ENCODE data around the gene FMNL3. TPM values are rescaled to one million over a fixed set of nuclear protein-coding genes. Genes with fewer than 3 reads are reported as not detected.

FMNL3 gene
- polyA plus RNA-seq, 1 of the 3 experiments (the other 2 are of a cell fraction), result 10.2 TPM

DNA sequence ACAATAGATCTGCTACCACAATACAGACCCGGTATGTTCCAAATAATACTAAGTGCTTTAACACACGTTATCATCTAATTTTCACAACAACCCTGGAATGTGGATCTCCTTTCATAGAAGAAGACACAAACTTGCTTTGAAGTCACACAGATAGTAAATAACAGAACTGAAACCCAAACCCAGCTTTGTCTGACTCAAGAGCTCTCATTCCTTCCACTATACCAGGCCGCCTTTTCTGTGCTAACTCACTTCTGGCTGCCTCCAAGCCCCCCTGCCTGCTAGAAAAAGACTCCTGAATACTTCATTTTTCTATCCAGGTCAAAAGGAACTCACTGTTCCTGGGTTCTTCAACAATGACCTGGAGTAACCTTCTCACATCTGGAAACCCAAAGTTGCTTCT lies 46.0 kb downstream of the FMNL3 start:
- no peaks in the 10 kb centered on the region for H3K9me3 ChIP-seq
- no peak overlapping the region for H3K4me2 ChIP-seq
- H3K79me2 ChIP-seq (ENCODE audit: insufficient read depth), result peaks cover 39% of the 10 kb centered on the region; the same call in 1 of the 2 replicates
- H3F3A ChIP-seq (replicated peaks; ENCODE audit: insufficient read depth), result peaks cover 19% of the 10 kb centered on the region
- H3K36me3 ChIP-seq (replicated peaks in 1 of 2; ENCODE audit: control insufficient read depth in 1 of 2, insufficient read depth in 2 of 2, low read length in 1 of 2), result peaks cover 20 to 22% of the 10 kb centered on the region in 2 experiments
- 91% methylated on average over 3 of the region's 3 CpGs for WGBS (ENCODE audit: low lambda C conversion rate)
- no peak for TF ChIP-seq FOXM1 (IDR thresholded peaks at IDR 0.05; ENCODE audit: low read depth)
- TF ChIP-seq SMC3 (IDR thresholded peaks at IDR 0.05; ENCODE audit: low read depth, low read length), result no peak
- TF ChIP-seq YY1 (IDR thresholded peaks at IDR 0.05; ENCODE audit: low read depth), result no peak
- TF ChIP-seq MXI1 (IDR thresholded peaks at IDR 0.05; ENCODE audit: low read depth, low read length), result no peak
- no peak for TF ChIP-seq GABPA (IDR thresholded peaks at IDR 0.05; ENCODE audit: low read depth)
- TF ChIP-seq EZH2phosphoT487 (IDR thresholded peaks at IDR 0.05; ENCODE audit: borderline replicate concordance, low read depth), result no peak
- TF ChIP-seq, protein P1, sequence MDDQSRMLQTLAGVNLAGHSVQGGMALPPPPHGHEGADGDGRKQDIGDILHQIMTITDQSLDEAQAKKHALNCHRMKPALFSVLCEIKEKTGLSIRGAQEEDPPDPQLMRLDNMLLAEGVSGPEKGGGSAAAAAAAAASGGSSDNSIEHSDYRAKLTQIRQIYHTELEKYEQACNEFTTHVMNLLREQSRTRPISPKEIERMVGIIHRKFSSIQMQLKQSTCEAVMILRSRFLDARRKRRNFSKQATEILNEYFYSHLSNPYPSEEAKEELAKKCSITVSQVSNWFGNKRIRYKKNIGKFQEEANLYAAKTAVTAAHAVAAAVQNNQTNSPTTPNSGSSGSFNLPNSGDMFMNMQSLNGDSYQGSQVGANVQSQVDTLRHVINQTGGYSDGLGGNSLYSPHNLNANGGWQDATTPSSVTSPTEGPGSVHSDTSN (IDR thresholded peaks at IDR 0.05), result no peak
- CTCF ChIA-PET, result interaction anchor here (1.7 to 30.5 kb wide), 2 partner anchors 13 to 51 kb away, joined by 3 to 590 read pairs; partner anchors contain the start of gene FMNL3
- no peak overlapping the region for H3K9ac ChIP-seq
- H4K20me1 ChIP-seq (ENCODE audit: insufficient read depth), result no peaks in the 10 kb centered on the region
- H3K4me1 ChIP-seq (ENCODE audit: control insufficient read depth in 1 of 2, insufficient read depth in 2 of 2, low read depth in 1 of 2, low read length in 1 of 2), result peaks cover 20 to 21% of the 10 kb centered on the region in 2 experiments; a peak in 3 of 4 replicates
- no peak overlapping the region for H2AFZ ChIP-seq (ENCODE audit: low read depth)
- POLR2A ChIA-PET, result no interaction called here
- no peak overlapping the region for H3K4me3 ChIP-seq (ENCODE audit: low read depth in 2 of 2, low read length in 1 of 2)
- no peak overlapping the region for H3K27ac ChIP-seq (ENCODE audit: low read depth in 2 of 2, low read length in 1 of 2)
- H3K27me3 ChIP-seq (ENCODE audit: insufficient read depth), result no peaks in the 10 kb centered on the region
- DNase-seq, result no peak
- H3K9me2 ChIP-seq, result no peaks in the 10 kb centered on the region

DNA sequence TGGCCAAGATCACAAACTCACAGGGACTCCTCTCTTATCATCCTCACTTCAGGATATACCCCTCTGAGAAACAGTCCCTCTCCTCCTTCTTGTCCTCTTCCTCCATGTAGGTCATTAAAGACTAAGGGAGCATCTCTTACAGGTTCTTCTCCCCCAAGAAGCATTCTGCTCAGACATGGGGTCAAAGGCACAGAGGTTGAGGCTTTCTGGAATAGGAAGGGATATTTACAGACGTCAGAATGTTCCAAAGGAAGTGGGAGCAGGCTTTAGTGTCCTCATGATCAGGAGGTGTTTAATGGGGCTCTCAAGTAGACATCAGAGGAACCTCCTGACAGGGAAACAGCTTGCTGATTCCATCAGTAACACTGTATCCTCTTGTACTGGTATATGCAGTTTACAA lies 47.5 kb downstream of the FMNL3 start:
- no peak for DNase-seq
- Histone ChIP-seq H4K20me1 (ENCODE audit: insufficient read depth) (no peaks in the 10 kb centered on the region), H3K4me1 (ENCODE audit: control insufficient read depth in 1 of 2, insufficient read depth in 2 of 2, low read depth in 1 of 2, low read length in 1 of 2) (peaks cover 19 to 21% of the 10 kb centered on the region in 2 experiments; a peak in 3 of 4 replicates), H3K79me2 (ENCODE audit: insufficient read depth) (peaks cover 33% of the 10 kb centered on the region; the same call in 1 of the 2 replicates), H3K4me2 (no peak overlapping the region), H3K36me3 (replicated peaks in 1 of 2; ENCODE audit: control insufficient read depth in 1 of 2, insufficient read depth in 2 of 2, low read length in 1 of 2) (peaks cover 21 to 24% of the 10 kb centered on the region in 2 experiments), H3K9ac (no peak overlapping the region), H3K27me3 (ENCODE audit: insufficient read depth) (no peaks in the 10 kb centered on the region), H2AFZ (ENCODE audit: low read depth) (no peak overlapping the region), H3K27ac (ENCODE audit: low read depth in 2 of 2, low read length in 1 of 2) (no peak overlapping the region), H3K4me3 (ENCODE audit: low read depth in 2 of 2, low read length in 1 of 2) (no peak overlapping the region), H3K9me3 (no peaks in the 10 kb centered on the region), H3K9me2 (no peaks in the 10 kb centered on the region), H3F3A (replicated peaks; ENCODE audit: insufficient read depth) (peaks cover 19% of the 10 kb centered on the region)
- WGBS (ENCODE audit: low lambda C conversion rate), result 100% methylated on average over 1 of the region's 1 CpG
- ChIA-PET CTCF (interaction anchor here (1.2 to 30.5 kb wide), 3 partner anchors 15 to 102 kb away, joined by 3 to 590 read pairs (median 6); partner anchors contain the start of gene FMNL3), POLR2A (no interaction called here)
- TF ChIP-seq GATA2 (CRISPR knock-in tag; IDR thresholded peaks at IDR 0.05) (no peak), RXRA (IDR thresholded peaks at IDR 0.05; ENCODE audit: borderline replicate concordance, low read depth) (no peak)

DNA sequence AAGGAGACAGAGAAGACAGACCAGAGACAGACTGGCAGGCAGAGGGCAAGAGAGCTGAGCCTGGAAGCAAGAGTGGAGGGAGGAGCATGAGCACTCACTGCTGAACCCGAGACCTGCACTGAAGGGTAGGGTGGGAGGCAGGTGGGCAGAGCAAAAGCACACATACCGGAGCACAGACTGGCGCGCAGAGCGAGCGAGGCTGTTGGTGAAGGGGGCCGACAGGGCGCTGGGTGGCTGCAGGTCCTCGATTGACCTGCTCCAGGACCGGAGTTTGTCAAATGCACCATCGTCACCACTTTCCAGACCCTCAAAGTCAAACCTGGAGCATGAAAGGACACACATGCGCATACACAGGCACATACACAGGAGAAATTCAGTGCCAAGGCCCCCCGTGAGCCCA lies 48.9 kb downstream of the FMNL3 start:
- H3K4me3 ChIP-seq (ENCODE audit: low read depth in 2 of 2, low read length in 1 of 2), result no peak overlapping the region
- peaks cover 22% of the 10 kb centered on the region; the same call in 1 of the 2 replicates for H3K79me2 ChIP-seq (ENCODE audit: insufficient read depth)
- peaks cover 36 to 38% of the 10 kb centered on the region in 2 experiments for H3K36me3 ChIP-seq (replicated peaks in 1 of 2; ENCODE audit: control insufficient read depth in 1 of 2, insufficient read depth in 2 of 2, low read length in 1 of 2)
- H3K9ac ChIP-seq, result no peak overlapping the region
- H3K27ac ChIP-seq (ENCODE audit: low read depth in 2 of 2, low read length in 1 of 2), result no peak overlapping the region
- H3F3A ChIP-seq (replicated peaks; ENCODE audit: insufficient read depth), result peaks cover 7% of the 10 kb centered on the region
- no peaks in the 10 kb centered on the region for H4K20me1 ChIP-seq (ENCODE audit: insufficient read depth)
- WGBS (ENCODE audit: low lambda C conversion rate), result 90% methylated on average over 11 of the region's 13 CpGs
- no peaks in the 10 kb centered on the region for H3K9me3 ChIP-seq
- CTCF ChIA-PET, result interaction anchor here (1.4 to 30.5 kb wide), 2 partner anchors 13 to 54 kb away, joined by 4 to 590 read pairs; partner anchors contain the start of gene FMNL3
- no peak overlapping the region for H2AFZ ChIP-seq (ENCODE audit: low read depth)
- H3K27me3 ChIP-seq (ENCODE audit: insufficient read depth), result no peaks in the 10 kb centered on the region
- no peak for DNase-seq
- peaks cover 10 to 14% of the 10 kb centered on the region in 2 experiments; a peak in 2 of 4 replicates for H3K4me1 ChIP-seq (ENCODE audit: control insufficient read depth in 1 of 2, insufficient read depth in 2 of 2, low read depth in 1 of 2, low read length in 1 of 2)
- no peak overlapping the region for H3K4me2 ChIP-seq
- POLR2A ChIA-PET, result no interaction called here
- no peaks in the 10 kb centered on the region for H3K9me2 ChIP-seq
- TF ChIP-seq, protein P2, sequence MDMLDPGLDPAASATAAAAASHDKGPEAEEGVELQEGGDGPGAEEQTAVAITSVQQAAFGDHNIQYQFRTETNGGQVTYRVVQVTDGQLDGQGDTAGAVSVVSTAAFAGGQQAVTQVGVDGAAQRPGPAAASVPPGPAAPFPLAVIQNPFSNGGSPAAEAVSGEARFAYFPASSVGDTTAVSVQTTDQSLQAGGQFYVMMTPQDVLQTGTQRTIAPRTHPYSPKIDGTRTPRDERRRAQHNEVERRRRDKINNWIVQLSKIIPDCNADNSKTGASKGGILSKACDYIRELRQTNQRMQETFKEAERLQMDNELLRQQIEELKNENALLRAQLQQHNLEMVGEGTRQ (IDR thresholded peaks at IDR 0.05; ENCODE audit: borderline replicate concordance, low read depth, low read length), result no peak
- TF ChIP-seq GABPA (IDR thresholded peaks at IDR 0.05; ENCODE audit: low read depth) (no peak), ELF1 (IDR thresholded peaks at IDR 0.05) (no peak), RXRA (IDR thresholded peaks at IDR 0.05; ENCODE audit: borderline replicate concordance, low read depth) (no peak), RFX5 (IDR thresholded peaks at IDR 0.05; ENCODE audit: low read length) (no peak), EZH2phosphoT487 (IDR thresholded peaks at IDR 0.05; ENCODE audit: borderline replicate concordance, low read depth) (no peak), JUND (IDR thresholded peaks at IDR 0.05) (no peak), POLR2AphosphoS5 (IDR thresholded peaks at IDR 0.05; ENCODE audit: low read depth, low read length) (no peak), MXI1 (IDR thresholded peaks at IDR 0.05; ENCODE audit: low read depth, low read length) (no peak), FOSL2 (IDR thresholded peaks at IDR 0.05; ENCODE audit: borderline replicate concordance, low read depth) (no peak), RCOR1 (IDR thresholded peaks at IDR 0.05; ENCODE audit: low read length) (no peak)
- TF ChIP-seq, protein P1 (IDR thresholded peaks at IDR 0.05), result no peak
- TF ChIP-seq, protein P3, sequence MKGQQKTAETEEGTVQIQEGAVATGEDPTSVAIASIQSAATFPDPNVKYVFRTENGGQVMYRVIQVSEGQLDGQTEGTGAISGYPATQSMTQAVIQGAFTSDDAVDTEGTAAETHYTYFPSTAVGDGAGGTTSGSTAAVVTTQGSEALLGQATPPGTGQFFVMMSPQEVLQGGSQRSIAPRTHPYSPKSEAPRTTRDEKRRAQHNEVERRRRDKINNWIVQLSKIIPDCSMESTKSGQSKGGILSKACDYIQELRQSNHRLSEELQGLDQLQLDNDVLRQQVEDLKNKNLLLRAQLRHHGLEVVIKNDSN (IDR thresholded peaks at IDR 0.05; ENCODE audit: borderline replicate concordance, low read depth), result no peak
- TF ChIP-seq, protein P4, sequence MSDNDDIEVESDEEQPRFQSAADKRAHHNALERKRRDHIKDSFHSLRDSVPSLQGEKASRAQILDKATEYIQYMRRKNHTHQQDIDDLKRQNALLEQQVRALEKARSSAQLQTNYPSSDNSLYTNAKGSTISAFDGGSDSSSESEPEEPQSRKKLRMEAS (IDR thresholded peaks at IDR 0.05; ENCODE audit: low read depth), result no peak
